ENCODE results near the gene KAT7. TPM values are rescaled to one million over a fixed set of nuclear protein-coding genes. Genes with fewer than 3 reads are reported as not detected.

KAT7 gene
- total RNA-seq, 1 donor from 2014 or later = 30.5 TPM

GRCh38 chr17:49763735-49764558, 24.5 kb upstream of the KAT7 start, which contains the start of gene FAM117A:
Gene FAM117A (minus strand): TSS chr17:49764131. CDS start chr17:49764087, 44 bp downstream.
- Histone ChIP-seq H3K4me3 (ENCODE audit: low read depth, low read length) (peak within 1 kb of the TSS; percentile 84), H3K27me3 (ENCODE audit: control insufficient read depth, insufficient read depth, low read length) (peaks cover 6% of the 10 kb centered on the region), H3K36me3 (ENCODE audit: control insufficient read depth, insufficient read depth, low read length) (no peaks in the 10 kb centered on the region)
- TF ChIP-seq, protein P1, sequence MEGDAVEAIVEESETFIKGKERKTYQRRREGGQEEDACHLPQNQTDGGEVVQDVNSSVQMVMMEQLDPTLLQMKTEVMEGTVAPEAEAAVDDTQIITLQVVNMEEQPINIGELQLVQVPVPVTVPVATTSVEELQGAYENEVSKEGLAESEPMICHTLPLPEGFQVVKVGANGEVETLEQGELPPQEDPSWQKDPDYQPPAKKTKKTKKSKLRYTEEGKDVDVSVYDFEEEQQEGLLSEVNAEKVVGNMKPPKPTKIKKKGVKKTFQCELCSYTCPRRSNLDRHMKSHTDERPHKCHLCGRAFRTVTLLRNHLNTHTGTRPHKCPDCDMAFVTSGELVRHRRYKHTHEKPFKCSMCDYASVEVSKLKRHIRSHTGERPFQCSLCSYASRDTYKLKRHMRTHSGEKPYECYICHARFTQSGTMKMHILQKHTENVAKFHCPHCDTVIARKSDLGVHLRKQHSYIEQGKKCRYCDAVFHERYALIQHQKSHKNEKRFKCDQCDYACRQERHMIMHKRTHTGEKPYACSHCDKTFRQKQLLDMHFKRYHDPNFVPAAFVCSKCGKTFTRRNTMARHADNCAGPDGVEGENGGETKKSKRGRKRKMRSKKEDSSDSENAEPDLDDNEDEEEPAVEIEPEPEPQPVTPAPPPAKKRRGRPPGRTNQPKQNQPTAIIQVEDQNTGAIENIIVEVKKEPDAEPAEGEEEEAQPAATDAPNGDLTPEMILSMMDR (IDR thresholded peaks at IDR 0.05; ENCODE audit: insufficient read depth, low read length, poor library complexity, severe bottlenecking) = no peak
- peak; percentile 98 for DNase-seq (ENCODE audit: low read depth)

- no peak for DNase-seq (ENCODE audit: low read depth)
- TF ChIP-seq, protein P1 (IDR thresholded peaks at IDR 0.05; ENCODE audit: insufficient read depth, low read length, poor library complexity, severe bottlenecking) = no peak
- peaks cover 6% of the 10 kb centered on the region for H3K27me3 ChIP-seq (ENCODE audit: control insufficient read depth, insufficient read depth, low read length)
- no peaks in the 10 kb centered on the region for H3K36me3 ChIP-seq (ENCODE audit: control insufficient read depth, insufficient read depth, low read length)
- no peak overlapping the region for H3K4me3 ChIP-seq (ENCODE audit: low read depth, low read length)
Measured at GRCh38 chr17:49764559-49765180, 23.8 kb upstream of the KAT7 start.

GRCh38 chr17:49766918-49767530, 21.5 kb upstream of the KAT7 start:
- Histone ChIP-seq H3K27me3 (ENCODE audit: control insufficient read depth, insufficient read depth, low read length) (peaks cover 6% of the 10 kb centered on the region), H3K4me3 (ENCODE audit: low read depth, low read length) (no peak overlapping the region), H3K36me3 (ENCODE audit: control insufficient read depth, insufficient read depth, low read length) (no peaks in the 10 kb centered on the region)
- DNase-seq (ENCODE audit: low read depth) = no peak
- TF ChIP-seq, protein P1 (IDR thresholded peaks at IDR 0.05; ENCODE audit: insufficient read depth, low read length, poor library complexity, severe bottlenecking) = no peak

DNA sequence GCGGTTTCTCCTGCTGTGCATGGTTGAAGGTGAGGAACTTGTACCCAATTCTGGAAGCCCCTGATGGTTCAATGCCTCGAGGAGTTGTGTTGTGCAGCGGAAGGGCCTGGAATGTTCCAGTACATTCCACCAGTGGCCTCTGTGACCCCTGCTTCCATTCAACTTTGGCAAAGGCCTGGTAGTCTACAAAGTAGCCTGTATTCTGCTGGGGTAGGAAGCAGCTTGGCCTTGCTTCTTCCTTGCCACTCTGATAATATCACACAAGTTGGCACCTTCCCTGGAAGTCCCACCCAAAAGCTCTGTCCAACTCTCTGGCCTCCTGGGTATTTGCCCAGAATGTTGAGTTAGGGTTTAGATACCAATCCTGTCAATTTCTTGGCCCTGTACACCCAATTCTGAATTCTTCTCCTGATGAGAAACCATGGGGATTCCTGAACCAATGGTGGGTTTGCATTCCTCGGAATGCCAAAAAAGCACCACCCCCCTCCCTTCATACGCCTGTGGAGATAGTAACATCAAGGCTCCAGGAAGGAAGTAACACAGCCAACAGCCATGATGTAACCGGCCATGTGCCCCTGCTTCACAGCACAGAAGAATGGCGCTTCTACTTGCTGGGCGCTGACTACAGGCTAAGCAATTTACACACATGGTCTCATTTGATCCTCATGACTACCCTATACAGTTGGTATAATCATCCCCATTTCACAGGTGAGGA, 12.8 kb upstream of the KAT7 start:
- no peak overlapping the region for H3K4me3 ChIP-seq (ENCODE audit: low read depth, low read length)
- no peaks in the 10 kb centered on the region for H3K27me3 ChIP-seq (ENCODE audit: control insufficient read depth, insufficient read depth, low read length)
- TF ChIP-seq, protein P1 (IDR thresholded peaks at IDR 0.05; ENCODE audit: insufficient read depth, low read length, poor library complexity, severe bottlenecking) = no peak
- no peak for DNase-seq (ENCODE audit: low read depth)
- H3K36me3 ChIP-seq (ENCODE audit: control insufficient read depth, insufficient read depth, low read length) = no peaks in the 10 kb centered on the region

GRCh38 chr17:49776551-49777300, 11.8 kb upstream of the KAT7 start:
- TF ChIP-seq, protein P1 (IDR thresholded peaks at IDR 0.05; ENCODE audit: insufficient read depth, low read length, poor library complexity, severe bottlenecking) = no peak
- Histone ChIP-seq H3K27me3 (ENCODE audit: control insufficient read depth, insufficient read depth, low read length) (no peaks in the 10 kb centered on the region), H3K4me3 (ENCODE audit: low read depth, low read length) (no peak overlapping the region), H3K36me3 (ENCODE audit: control insufficient read depth, insufficient read depth, low read length) (no peaks in the 10 kb centered on the region)
- no peak for DNase-seq (ENCODE audit: low read depth)

All from kidney epithelial cell (primary cell).